Hindlimb muscle (tissue), 1 donor: ENCODE measurements around the gene MED13L. TPM values are rescaled to one million over a fixed set of nuclear protein-coding genes. Genes with fewer than 3 reads are reported as not detected.
"Not testable (repeated sequence)": the region's sequence is repeated elsewhere in the genome, so short reads cannot be mapped to it uniquely, and the experiment has no call there.

Experiments
- DNase-seq: peaks from one replicate; pipeline ENCODE4 v3.0.0-alpha.2; 2013
- polyA plus RNA-seq: library from polyadenylated mRNA; unstranded; fragments of 120-200 nt; gene quantifications from one replicate; pipeline ENCODE4 v1.2.1, GENCODE V29; 2013; ENCODE audit not compliant: insufficient read length

MED13L gene
- polyA plus RNA-seq, 1 donor: 48.1 TPM

DNA sequence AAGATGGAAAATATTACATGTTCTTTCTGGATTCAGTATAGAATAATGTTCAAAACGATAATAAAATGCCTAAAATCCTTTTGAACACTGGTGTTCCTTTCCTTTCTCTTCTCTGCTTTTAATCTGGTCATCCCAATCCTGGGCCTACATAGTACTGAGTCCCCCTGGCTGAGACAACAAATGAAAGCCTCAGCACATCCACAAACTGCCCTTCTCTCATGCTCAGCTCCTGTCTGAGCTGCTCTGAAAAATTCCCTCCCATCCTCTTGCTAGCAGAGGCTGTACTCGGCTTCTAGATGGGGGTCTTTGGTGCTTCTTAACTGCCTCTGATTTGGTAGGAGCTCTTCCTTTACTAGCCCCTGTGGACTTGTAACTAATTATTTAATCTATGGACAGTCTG lies 232.3 kb downstream of the MED13L start:
- no peak for DNase-seq

DNA sequence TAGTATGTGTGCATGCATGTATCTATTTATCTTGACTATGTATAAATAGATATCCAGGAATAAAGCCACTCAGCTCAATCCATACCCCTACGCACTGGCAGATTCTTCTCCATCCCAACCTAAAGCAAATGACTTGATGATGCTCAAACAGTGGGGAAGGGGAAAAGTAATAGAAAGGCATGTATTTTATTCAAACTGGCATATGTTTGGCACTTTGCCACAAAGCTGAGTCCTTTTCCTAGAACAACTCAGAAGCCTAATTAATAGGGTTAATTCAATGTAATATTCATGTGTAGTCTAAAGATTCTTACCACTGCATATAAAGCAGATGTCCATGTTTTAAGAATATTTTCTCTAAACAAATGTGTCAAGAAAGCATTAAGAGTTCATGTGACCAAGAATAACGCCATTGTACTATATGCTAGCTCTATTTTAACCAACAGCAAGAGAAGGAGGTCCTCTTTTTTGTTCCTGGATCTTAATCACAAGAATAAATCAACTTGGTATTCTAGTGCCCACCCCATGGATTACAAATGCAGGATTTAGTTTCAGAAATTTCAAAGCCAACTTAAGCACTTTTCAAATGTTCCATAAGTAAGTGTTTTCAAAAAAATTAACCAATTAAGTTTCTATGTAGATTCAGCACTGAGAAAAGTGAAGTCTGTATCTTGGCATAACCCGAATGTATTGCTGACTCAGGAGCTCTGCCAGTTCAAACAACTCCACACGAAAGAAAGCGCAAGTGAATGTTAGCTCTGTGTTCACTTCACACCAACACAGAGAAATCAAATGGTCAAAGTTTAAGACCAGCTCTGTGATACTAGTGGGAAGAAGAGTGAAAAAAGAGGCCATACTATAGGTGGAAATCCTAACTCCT lies 233.6 kb downstream of the MED13L start:
- no peak for DNase-seq

DNA sequence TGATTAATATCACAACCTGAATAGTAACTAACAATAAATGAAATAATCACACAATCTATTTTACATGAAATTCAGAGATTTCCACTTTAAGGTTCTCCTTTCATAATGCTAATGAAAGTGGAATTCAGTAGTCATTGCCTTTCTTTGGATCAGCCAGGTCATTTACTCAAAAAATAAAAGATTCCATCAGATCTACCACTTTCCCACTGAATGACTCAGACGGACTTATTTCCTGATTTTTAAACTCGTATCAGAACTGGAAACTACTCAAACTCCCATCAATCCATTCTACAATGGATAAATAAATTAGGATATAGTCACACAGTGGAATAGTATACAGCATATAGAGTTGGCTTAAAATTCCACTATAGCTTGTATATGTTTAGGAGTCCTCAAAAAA lies 237.1 kb downstream of the MED13L start:
- DNase-seq: no peak

DNA sequence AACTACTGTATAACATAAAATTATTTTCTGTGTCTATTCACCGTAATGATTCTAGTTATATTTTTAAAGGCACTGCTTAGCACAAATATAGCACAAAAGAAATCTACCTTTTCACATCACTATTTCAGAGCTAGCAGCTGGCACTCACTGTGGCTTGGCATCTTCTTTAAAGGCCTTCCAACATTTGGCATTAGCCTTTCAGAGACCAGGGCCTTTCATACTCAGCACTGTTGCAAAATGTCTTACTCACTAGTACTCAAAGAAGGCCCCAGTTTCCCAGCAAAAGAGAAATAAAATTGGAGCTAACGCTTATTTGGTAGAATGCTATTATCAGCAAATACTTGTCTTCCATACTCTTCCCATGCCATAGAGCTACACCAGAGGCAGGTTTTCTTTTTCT lies 238.4 kb downstream of the MED13L start:
- no peak for DNase-seq

DNA sequence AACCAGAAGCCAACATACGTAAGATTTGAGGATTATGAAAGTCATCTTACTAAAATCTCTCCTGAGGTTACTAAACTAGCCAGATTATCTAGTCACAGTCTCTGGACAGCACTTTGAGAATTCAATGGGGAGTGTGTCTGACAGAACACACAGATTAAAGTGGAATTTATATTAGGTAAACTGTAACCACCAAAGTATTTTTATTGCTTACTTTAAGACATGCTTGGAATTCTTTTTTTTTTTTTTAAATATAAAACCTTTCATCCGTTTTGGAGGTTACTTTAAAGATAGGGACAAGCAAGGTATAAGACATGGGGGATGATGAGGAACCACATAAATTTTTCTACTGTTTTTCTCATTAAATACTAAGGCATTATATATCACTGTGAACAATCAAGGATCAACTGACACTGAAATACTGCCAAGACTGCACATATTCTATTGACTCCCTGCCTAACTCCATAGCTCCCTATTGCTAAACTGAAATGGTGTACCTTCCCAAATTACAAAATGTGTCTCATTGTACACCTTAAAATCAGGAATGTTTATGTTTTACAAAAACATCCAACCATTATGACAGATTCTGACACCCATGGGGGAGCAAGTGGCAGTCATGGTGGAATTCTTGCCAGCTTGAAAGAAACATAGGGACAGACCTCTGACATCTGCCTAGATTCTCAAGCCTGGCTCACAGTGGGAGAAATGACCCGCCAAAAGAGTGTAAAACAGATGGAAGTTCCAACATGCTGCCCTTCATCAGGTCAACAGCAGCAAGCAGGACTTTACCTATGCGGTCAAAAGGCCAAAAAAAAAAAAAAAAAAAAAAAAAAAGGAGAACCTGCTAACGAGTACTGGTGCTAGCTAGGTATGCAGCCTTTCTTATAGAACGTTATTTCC lies 239.3 kb downstream of the MED13L start:
- DNase-seq: no peak

DNA sequence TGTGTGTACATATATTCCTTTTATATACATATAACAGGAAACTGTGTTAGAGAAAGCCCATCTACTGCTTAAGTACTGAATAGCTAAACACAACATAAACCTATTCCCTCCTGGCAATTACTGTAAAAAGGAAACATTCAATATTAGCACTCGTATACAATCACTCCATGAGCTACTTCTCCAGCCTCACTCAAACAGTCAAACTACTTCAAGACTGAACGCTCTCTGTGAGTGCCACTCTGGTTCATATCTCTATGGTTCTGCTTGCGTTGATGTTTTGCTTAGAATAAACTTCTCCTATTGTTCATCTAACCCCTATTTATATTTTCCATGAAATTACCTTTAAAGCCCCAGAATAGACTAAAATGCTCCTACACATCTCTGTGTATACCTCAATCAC lies 243.7 kb downstream of the MED13L start:
- DNase-seq: no peak

DNA sequence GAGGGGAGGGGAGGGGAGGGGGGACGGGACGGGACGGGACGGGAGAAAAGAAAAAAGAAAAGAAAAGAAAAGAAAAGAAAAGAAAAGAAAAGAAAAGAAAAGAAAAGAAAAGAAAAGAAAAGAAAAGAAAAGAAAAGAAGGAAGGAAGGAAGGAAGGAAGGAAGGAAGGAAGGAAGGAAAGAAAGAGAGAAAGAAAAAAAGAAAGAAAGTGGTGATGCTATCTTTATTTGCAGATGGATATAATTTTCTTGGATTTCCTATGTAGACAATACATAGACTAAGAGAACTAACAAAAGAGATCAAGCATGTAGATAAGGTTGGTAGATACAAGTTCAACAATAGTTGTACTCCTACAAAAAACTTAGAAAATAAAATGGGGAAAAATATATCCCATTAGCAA lies 245.9 kb downstream of the MED13L start:
- DNase-seq: not testable (repeated sequence)

DNA sequence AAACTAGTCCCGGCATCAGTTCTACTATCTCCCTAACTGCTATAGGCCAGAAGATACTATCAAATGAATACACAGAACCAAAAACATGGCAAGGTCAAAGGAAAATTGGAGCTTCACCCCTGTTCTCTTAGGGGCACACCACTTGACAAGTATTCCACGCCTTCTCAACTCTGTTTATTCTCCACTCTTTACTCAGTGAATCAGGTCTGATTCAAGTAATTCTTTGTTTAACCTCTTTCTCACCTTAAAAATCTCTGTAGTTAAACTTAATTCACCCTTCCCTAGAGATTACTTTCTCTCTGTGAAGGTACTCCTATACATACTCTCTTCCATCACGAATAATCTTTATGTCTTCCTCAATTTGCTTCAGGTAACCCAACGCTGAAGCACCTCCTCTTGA lies 248.9 kb downstream of the MED13L start:
- no peak for DNase-seq

DNA sequence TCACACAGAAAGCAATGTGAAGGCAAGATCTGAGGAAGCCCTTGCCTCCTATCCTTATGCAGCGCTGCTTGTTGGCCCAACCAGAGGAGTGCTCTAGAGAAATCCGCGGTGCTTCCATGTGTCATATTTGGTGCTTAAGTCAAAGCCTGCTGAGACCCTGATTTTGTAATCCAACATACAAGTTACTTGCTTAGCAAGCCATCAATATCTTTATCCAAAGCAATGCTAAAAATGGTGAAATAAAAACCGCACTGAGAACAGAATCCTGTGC lies 250.0 kb downstream of the MED13L start:
- DNase-seq: no peak

DNA sequence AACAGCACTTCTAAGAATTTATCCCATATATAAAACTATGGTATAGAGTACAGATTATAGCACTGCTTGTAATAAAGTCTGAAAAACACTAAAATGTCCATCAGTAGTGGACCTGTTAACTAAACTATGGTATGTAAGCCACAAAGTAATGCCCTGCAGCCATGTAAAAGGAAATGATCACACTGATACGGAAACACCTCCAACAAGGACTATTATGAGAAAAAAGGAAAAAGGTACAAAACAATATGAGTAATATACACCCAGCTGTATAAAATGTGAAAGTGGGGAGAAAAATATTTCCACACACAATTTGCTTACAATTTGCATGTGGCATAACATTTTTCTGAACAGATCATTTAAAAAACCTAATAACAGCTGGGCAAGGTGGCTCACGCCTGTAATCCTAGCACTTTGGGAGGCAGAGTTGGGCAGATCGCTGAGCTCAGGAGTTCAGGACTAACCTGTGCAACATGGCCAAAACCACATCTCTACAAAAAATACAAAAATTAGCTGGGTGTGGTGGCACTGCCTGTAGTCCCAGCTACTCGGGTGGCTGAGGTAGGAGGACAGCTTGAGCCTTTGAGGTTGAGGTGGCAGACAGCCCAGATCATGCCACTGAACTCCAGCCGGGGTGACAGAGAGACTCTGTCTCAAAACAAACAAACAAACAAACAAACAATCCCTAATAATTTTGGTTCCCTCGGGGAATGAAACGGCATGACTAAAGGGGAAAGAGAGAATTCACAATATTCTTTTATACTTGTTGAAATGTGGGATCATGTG lies 250.5 kb downstream of the MED13L start:
- DNase-seq: no peak

DNA sequence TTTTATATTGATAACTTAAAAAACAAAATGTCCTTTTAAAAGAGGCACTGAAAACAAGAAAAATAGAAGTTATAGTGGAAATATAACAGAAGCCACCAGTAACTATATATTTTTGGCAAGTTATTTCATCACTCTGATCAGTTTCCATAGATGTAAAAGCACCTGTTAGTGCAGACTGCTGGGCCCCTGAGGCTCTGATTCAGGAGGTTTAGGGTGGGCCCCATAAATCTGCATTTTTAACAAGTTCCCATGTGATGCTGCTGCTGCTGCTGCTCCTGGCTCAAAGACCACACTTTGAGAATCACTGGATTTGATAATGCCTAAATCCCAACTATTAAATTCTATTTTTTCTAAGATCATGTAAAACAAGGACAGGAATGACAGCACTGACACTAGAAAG lies 251.1 kb downstream of the MED13L start:
- no peak for DNase-seq

DNA sequence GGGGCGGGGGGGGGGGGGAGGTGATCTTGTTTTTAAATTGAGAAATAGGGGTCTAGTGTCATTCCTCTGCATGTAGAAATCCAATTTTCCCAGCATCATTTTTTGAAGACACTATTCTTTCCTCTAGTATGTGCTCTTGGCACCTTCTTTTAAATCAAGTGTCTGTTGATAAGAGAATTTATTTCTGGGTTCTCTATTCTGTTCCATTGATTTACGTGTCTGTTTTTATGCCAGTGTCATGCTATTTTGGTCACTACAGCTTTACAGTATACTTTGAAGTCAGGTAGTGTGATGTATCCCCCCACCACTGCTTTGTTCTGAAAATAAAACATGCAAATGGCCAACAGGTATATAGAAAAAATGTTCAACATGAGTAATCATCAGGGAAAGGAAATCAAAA lies 252.7 kb downstream of the MED13L start:
- no peak for DNase-seq

DNA sequence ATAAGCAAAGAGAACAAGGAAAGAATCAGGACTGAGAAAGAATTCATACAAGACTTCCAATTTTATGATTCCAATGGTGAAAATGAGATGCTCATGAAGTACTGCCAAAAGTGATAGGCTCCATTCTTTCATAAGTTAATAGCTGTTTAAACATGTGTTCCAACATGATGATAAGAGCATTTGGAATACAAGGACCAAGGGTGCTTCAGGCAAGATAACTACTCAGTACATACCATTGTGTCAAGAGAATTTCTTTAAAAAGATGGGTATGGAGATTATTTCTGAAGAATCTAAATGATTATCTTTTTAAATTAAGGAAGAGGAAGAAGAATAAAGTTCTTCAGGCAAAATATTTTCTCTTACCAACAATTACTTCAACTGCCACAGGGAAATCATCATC lies 258.1 kb downstream of the MED13L start:
- DNase-seq: no peak

DNA sequence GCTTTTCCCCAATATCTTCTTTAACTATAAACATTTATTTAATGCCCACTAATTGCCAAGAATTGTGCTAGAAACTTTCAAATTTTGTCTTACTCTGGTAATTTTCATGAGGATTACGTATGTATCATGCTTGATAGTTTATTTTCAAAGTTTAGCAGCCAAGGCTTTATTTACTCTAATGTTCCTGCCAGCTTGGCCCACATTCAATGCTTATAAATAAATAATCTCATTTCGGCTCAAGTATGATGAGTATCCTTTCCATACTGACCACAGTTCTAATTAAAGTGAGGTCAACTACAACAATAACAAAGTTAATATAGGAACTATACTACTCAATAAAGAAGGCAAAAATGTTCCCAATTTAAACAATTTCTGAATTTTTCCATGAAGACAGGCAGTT lies 259.2 kb downstream of the MED13L start:
- no peak for DNase-seq

DNA sequence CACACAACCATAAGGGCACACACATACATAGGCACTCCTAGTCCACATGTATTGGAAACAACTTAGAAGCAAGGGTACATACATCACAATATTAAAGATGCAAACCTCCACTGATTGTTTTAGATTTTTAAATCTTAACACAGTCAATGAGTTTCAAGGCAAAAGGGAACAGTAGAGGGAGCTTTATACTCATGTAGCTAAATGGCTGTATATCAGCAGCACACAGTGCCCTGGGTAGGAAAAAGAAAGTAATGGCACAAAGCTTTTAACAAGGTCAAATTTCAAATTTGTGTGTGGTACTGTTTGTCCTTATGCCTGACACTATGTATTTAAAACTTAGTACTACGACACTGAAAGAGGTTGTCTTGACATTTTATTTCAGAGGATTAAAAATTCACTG lies 262.0 kb downstream of the MED13L start:
- peak; percentile 42 for DNase-seq

DNA sequence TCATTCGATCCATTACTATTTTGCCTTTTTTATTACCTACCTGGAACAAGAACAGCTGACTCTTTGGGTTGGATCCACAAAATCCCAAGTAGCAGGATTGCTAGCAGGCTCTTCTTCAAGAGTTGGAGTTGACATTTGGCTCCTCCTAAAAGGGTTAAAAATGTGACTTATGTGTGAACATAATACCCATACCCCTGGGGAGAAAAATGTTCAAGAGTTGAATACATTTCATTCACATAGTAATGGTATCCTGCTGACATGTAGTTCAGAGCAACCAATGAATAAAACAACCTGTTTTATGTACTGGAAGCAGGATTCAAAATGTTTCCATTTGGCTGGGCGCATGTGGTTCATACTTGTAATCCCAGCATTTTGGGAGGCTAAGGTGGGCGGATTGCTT lies 264.7 kb downstream of the MED13L start:
- DNase-seq: no peak

DNA sequence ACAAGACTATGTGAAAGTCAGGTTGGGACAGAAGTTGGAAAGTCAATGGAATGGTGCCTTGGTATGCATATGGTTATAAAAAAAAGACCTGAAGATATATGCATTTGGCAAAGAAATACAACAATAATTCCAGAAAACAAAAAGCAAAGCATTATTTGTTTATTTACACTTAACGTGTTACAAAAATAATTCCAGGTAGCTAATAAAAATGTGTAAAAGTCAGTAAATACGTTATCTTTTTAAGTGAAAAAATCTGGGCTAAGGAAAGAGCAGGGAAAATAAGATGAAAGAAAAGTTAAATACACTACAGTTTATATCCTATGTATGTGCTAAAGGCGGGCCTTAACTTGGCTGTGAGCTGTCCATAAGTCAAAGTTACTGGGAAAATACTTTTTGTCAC lies 266.3 kb downstream of the MED13L start:
- no peak for DNase-seq

DNA sequence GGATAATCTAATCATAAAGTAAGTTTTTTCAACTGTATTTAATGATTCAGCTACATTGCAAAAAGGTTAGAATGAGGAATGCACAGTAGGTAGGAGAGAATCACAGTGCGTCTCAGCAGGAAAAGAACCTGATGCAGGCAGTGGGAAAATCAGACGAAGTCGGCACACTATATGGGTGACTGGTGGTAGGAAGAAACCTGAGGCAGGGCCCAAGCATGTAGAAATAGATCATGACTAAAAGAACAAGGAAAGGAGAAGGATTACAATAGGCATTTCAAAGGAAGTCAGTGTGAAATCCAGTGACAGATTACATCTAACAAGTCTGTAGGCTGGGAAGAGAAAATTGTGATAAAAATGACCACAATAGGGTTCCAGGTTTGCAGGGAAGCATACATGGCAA lies 267.0 kb downstream of the MED13L start:
- DNase-seq: no peak

DNA sequence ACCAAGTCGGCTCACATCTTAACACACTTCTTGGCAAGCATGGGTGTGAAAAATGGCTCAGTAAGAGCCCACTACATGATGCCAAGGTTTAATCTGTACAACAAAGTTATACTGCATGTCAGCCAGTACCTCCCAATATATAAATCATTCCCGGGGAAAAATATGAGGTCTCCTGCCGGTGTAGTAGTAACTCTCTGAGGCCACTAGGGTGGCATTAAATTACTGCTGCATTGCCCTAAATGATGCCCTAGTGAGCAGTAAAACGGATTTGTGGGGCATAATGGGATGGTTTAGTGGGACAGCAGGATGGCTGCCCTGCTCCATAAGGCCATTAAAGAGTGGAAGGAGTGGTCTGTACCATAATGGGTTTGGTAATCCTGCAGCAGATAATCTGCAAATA lies 267.7 kb downstream of the MED13L start:
- no peak for DNase-seq

DNA sequence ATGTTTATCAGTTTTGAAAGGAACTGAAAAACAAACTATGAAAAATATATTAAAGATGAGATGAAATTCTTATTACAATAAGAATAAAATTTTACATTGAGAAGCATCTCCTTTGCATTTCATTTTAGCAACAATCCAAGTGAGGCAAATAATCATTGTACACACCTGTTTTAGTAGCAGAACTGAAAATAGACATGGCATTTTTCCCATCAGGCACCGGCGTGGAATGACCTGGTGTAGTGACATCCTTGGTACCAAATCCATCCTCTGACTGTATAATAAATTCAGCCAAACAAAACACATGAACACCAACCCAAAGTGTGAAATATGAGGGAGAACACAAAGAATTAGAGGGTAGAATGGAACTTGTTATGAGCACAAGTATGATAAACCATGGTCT lies 271.4 kb downstream of the MED13L start:
- no peak for DNase-seq

DNA sequence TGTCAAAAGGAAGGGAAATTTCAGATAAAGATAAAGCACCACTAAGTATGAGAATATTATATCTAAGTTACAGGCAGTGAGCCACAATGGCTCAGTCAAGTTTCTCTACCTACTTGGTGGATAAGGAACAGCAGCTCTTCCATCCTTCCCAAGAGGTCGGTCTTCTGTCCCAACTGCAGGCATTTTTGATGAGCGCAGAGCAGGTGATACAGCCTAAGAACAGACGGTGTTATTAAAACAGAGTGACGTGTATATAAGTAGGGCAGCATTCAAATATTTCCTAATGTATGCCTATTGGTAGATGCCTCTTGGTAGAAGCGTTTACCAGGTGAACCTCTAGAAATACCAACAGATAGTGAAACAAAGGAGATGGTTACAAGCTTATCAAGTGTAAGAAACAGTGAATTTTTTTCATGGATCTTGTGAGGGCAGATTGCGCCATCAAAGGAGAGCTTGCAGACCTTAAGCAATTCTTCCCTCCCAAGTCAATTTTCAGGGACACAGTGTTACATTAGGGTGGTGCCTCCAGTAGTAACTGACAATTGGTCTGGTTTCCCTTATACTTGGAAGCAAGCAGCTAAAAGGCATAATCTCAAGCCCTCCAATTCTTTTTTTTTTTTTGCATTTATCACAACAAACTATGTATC lies 274.5 kb downstream of the MED13L start:
- DNase-seq: no peak

DNA sequence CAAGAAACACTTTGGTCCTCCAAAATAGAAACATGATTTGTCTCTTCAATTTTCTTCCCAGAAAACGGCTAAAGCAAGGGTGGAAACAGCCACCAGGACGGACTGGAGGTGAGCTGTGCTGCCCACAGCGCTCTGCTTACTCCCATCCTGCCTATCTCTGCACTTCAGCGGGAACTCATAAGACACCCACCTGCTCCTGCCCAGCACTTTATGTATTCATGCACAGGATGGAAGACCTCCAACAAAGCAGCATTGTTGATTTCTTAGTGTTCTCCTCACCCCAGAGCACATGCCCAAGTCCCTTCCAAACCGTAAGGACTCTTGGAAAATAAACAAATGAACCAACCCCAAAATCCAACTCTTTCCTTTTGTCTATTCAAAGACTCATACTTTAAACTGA lies 277.2 kb downstream of the MED13L start:
- DNase-seq: no peak

DNA sequence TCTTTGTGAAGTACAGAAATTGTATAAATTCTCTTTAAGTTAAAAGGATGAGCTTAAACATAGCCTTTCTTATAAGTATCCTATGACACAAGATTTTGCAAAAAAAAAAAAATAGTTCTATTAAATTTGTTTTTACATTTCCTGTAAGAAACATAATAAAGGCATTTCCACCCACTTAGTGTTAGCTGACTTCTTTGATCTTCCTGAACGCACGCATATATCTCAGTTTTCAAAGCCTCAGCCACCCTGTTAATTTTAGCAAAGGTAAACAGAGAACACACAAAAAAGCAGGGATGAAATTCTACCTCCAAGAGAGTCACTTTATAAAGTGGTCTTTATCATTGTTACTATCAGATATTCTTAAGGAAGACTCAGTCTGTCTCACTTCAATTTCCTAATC lies 277.9 kb downstream of the MED13L start:
- no peak for DNase-seq
